ENCODE measurements around the gene CD82.

The CD82 gene

GRCh38 chr11:44581246-44581645 lies 15.8 kb downstream of the CD82 start:
- DNase-seq (ENCODE audit: low read depth, low spot score) = no peak
- POLR2A ChIA-PET = no interaction called here
- TF ChIP-seq, protein P1, sequence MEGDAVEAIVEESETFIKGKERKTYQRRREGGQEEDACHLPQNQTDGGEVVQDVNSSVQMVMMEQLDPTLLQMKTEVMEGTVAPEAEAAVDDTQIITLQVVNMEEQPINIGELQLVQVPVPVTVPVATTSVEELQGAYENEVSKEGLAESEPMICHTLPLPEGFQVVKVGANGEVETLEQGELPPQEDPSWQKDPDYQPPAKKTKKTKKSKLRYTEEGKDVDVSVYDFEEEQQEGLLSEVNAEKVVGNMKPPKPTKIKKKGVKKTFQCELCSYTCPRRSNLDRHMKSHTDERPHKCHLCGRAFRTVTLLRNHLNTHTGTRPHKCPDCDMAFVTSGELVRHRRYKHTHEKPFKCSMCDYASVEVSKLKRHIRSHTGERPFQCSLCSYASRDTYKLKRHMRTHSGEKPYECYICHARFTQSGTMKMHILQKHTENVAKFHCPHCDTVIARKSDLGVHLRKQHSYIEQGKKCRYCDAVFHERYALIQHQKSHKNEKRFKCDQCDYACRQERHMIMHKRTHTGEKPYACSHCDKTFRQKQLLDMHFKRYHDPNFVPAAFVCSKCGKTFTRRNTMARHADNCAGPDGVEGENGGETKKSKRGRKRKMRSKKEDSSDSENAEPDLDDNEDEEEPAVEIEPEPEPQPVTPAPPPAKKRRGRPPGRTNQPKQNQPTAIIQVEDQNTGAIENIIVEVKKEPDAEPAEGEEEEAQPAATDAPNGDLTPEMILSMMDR (IDR thresholded peaks at IDR 0.05; ENCODE audit: insufficient read depth, low read length, missing control alignments) = no peak
- CTCF ChIA-PET = interaction anchor here (1.0 to 1.8 kb wide), 3 partner anchors 8 to 36 kb away, joined by 3 to 5 read pairs (median 3); no protein-coding TSS in a partner anchor
- no peak overlapping the region for H3K4me3 ChIP-seq (ENCODE audit: low read depth, low read length)

DNA sequence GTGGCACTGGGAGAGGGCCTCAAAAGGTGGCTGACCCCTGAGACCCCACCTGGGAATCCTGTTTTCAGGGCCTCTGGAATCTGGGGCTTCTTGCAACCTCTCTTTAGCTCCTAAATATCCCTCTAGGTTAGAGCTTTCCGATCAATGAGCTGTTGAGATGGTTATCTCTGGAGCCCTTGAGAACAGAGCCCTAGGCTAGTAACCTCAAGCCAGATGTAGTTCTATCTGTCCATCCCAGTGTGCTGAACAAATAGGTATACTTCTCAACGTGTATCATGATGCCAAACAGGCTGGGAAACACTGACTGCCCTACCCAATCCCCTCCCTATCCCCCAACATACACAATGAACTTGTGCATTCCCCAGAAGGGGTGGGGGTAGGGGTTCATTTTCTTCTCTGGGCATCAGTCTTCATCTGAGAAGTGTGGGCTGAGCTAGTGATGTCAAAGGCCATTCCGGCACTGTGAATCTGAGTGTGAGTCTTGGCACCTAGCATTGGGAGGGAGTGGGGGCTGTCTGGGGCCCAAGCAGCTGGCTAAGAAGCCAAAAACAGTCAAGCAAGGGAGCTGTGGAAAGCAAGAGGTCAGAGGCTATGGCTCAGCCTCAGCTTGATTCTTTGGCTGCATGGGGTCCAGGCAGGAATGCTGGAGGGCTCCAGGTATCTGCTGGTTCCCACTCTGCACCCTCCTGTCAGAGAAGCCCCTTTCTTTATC lies 17.3 kb downstream of the CD82 start:
- ChIA-PET POLR2A (no interaction called here), CTCF (interaction anchor here (1.3 to 2.4 kb wide), 3 partner anchors 25 to 463 kb away, joined by 4 to 9 read pairs (median 7); no protein-coding TSS in a partner anchor)
- TF ChIP-seq, protein P1 (IDR thresholded peaks at IDR 0.05; ENCODE audit: insufficient read depth, low read length, missing control alignments) = no peak
- DNase-seq (ENCODE audit: low read depth, low spot score) = no peak
- no peak overlapping the region for H3K4me3 ChIP-seq (ENCODE audit: low read depth, low read length)

- no peak for DNase-seq (ENCODE audit: low read depth, low spot score)
- CTCF ChIA-PET = interaction anchor here (0.6 to 2.4 kb wide), 6 partner anchors 26 to 464 kb away, joined by 3 to 9 read pairs (median 4); no protein-coding TSS in a partner anchor
- TF ChIP-seq, protein P1 (IDR thresholded peaks at IDR 0.05; ENCODE audit: insufficient read depth, low read length, missing control alignments) = no peak
- POLR2A ChIA-PET = no interaction called here
- H3K4me3 ChIP-seq (ENCODE audit: low read depth, low read length) = no peak overlapping the region
Observed at GRCh38 chr11:44583353-44583669, 17.8 kb downstream of the CD82 start.

GRCh38 chr11:44585421-44585820 lies 20.0 kb downstream of the CD82 start:
- no peak overlapping the region for H3K4me3 ChIP-seq (ENCODE audit: low read depth, low read length)
- no peak for DNase-seq (ENCODE audit: low read depth, low spot score)
- TF ChIP-seq, protein P1 (IDR thresholded peaks at IDR 0.05; ENCODE audit: insufficient read depth, low read length, missing control alignments) = no peak
- CTCF ChIA-PET = no interaction called here
- POLR2A ChIA-PET = no interaction called here

GRCh38 chr11:44589301-44589700 lies 23.8 kb downstream of the CD82 start:
- POLR2A ChIA-PET = no interaction called here
- CTCF ChIA-PET = interaction anchor here (1.0 to 1.9 kb wide), 7 partner anchors 8 to 347 kb away, joined by 3 to 10 read pairs (median 3); no protein-coding TSS in a partner anchor
- peak; percentile 85 for DNase-seq (ENCODE audit: low read depth, low spot score)

DNA sequence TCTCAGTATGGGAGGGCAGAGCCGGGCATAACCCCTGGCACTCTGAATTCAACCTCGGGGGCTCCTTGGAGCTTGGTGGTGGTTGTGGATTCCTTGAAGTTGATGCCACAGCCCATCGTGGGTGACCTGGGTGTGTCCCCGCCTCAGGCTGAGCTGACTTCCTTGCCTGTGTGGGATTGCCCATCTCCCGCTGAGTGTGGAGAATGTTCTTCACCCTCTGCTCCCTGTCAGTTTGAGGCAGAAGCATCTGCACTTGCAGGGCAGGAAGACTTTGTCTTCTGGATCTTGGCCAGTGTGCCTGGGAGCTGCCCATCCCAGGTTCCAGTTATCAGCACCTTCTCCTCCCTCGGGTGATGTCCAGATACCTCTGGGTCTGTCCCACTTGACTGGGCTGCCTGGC lies 25.3 kb downstream of the CD82 start:
- DNase-seq (ENCODE audit: low read depth, low spot score) = no peak
- H3K4me3 ChIP-seq (ENCODE audit: low read depth, low read length) = no peak overlapping the region
- TF ChIP-seq, protein P1 (IDR thresholded peaks at IDR 0.05; ENCODE audit: insufficient read depth, low read length, missing control alignments) = no peak
- ChIA-PET CTCF (interaction anchor here (0.9 to 1.6 kb wide), 5 partner anchors 26 to 320 kb away, joined by 3 to 5 read pairs (median 4); partner anchors contain the start of gene CD82), POLR2A (no interaction called here)

More at GRCh38 chr11:44589301-44589700, 23.8 kb downstream of the CD82 start:
- TF ChIP-seq, protein P1 (IDR thresholded peaks at IDR 0.05; ENCODE audit: insufficient read depth, low read length, missing control alignments) = no peak
- no peak overlapping the region for H3K4me3 ChIP-seq (ENCODE audit: low read depth, low read length)
